ENCODE data around the gene ZRSR2.

GRCh38 chrX:15797707-15798106, 7.4 kb downstream of the ZRSR2 start:
- TF ChIP-seq HDGF (IDR thresholded peaks at IDR 0.05; ENCODE audit: borderline replicate concordance) (no peak), BHLHE40 (IDR thresholded peaks at IDR 0.05; ENCODE audit: borderline replicate concordance) (no peak), FOXM1 (IDR thresholded peaks at IDR 0.05; ENCODE audit: borderline replicate concordance) (no peak), LEF1 (IDR thresholded peaks at IDR 0.05; ENCODE audit: borderline replicate concordance) (no peak)
